GM19397 (cell line): ENCODE results near the gene NINL.
"Not testable (repeated sequence)": the region's sequence is repeated elsewhere in the genome, so short reads cannot be mapped to it uniquely, and the experiment has no call there.

ENCODE experiments used
- ATAC-seq: cut with Tn5 transposase; IDR thresholded peaks from one replicate; pipeline ENCODE4 v1.9.1; 2021; ENCODE audit warnings: mild to moderate bottlenecking, moderate library complexity; ENCODE audit not compliant: unreplicated experiment

Gene NINL

GRCh38 chr20:25504366-25505135 lies 80.8 kb downstream of the NINL start:
- no peak for ATAC-seq

- ATAC-seq = no peak
These were observed 81.4 kb downstream of the NINL start for GRCh38 chr20:25503936-25504335.

- not testable (repeated sequence) for ATAC-seq
These were observed 82.2 kb downstream of the NINL start for GRCh38 chr20:25503051-25503639.

- no peak for ATAC-seq
These were observed 84.4 kb downstream of the NINL start for GRCh38 chr20:25500880-25501351.

GRCh38 chr20:25499855-25500434 lies 85.4 kb downstream of the NINL start:
- ATAC-seq = no peak

GRCh38 chr20:25499031-25499430 lies 86.3 kb downstream of the NINL start:
- ATAC-seq = no peak

GRCh38 chr20:25498280-25498606 lies 87.1 kb downstream of the NINL start:
- no peak for ATAC-seq

- no peak for ATAC-seq
These were observed 87.6 kb downstream of the NINL start for GRCh38 chr20:25497586-25498279.

- ATAC-seq = no peak
These were observed 88.3 kb downstream of the NINL start for GRCh38 chr20:25496968-25497401.

GRCh38 chr20:25496165-25496967 lies 89.0 kb downstream of the NINL start:
- ATAC-seq = no peak

GRCh38 chr20:25495189-25495824 lies 90.0 kb downstream of the NINL start:
- ATAC-seq = no peak

GRCh38 chr20:25494506-25495188 lies 90.7 kb downstream of the NINL start:
- ATAC-seq = no peak

GRCh38 chr20:25493748-25494505 lies 91.4 kb downstream of the NINL start:
- ATAC-seq = no peak

- ATAC-seq = no peak
These were observed 92.2 kb downstream of the NINL start for GRCh38 chr20:25493137-25493536.

- ATAC-seq = no peak
These were observed 93.8 kb downstream of the NINL start for GRCh38 chr20:25491446-25492038.

GRCh38 chr20:25490656-25491445 lies 94.5 kb downstream of the NINL start:
- no peak for ATAC-seq

- no peak for ATAC-seq
These were observed 96.0 kb downstream of the NINL start for GRCh38 chr20:25489221-25489871.
